Adrenal gland (tissue), 12 donors: ENCODE results near the gene IRF9. TPM values are rescaled to one million over a fixed set of nuclear protein-coding genes. Genes with fewer than 3 reads are reported as not detected.

Experiments
- DNase-seq, 7 donors: peaks; one replicate each; pipeline ENCODE4 v3.0.0-alpha.2; 2019 to 2020
- H3K27ac ChIP-seq, 5 donors: fragments of 200-600 bp; sonication (generic) in 4 of 5; 1 replicate in 3 of 5; 2 replicates in 2 of 5; pipeline versions ENCODE4 v1.5.1 to v1.8.0; 2016 to 2020; ENCODE audit warnings: mild to moderate bottlenecking in 1 of 5
- H3K27me3 ChIP-seq: fragments of 200-600 bp; 2 replicates; pipeline ENCODE4 v1.8.0; 2021
- H3K36me3 ChIP-seq, 2 donors: fragments of 200-600 bp; replicated peaks in 1 of 2; 1 replicate in 1 of 2; 2 replicates in 1 of 2; pipeline versions ENCODE4 v1.5.1 to v1.8.0; 2018 to 2022
- H3K4me1 ChIP-seq, 2 donors: fragments of 200-600 bp; replicated peaks in 1 of 2; 1 replicate in 1 of 2; 2 replicates in 1 of 2; pipeline versions ENCODE4 v1.5.1 to v1.8.0; 2018 to 2021
- H3K4me3 ChIP-seq, 4 donors: fragments of 200-600 bp; sonication (generic) in 3 of 4; one replicate each; pipeline ENCODE4 v1.5.1; 2016 to 2018
- H3K9me3 ChIP-seq, 3 donors: fragments of 200-600 bp; sonication (generic) in 1 of 3; replicated peaks in 1 of 3; 1 replicate in 2 of 3; 2 replicates in 1 of 3; pipeline versions ENCODE4 v1.5.1 to v1.8.0; 2016 to 2021
- CTCF ChIP-seq, 6 experiments: fragments of 450-650 bp in 4 of 6; fragments of 200-600 bp in 2 of 6; sonication (generic) in 1 of 6; IDR thresholded peaks; 1 replicate in 5 of 6; 2 replicates in 1 of 6; pipeline versions ENCODE4 v1.5.1 to v1.8.0; 2016 to 2021; ENCODE audit warnings: antibody characterized with exemption in 6 of 6, mild to moderate bottlenecking in 2 of 6, moderate library complexity in 1 of 6
- POLR2A ChIP-seq, 2 donors: fragments of 450-650 bp; IDR thresholded peaks; one replicate each; pipeline ENCODE4 v1.6.1; 2017; ENCODE audit warnings: antibody characterized with exemption in 2 of 2, mild to moderate bottlenecking in 2 of 2, moderate library complexity in 1 of 2
- WGBS, 4 donors: extraction: QIAGEN DNeasy Blood & Tissue Kit in 2 of 4; methylation state at CpG; one replicate each; pipeline versions ENCODE4 v1.1.5 to v1.1.7; 2013 to 2017; 5-methylcytosine and 5-hydroxymethylcytosine counted together
- intact Hi-C, 2 donors: fragments of 100-400 bp; cut with DNase I; formaldehyde crosslinking; loops; one replicate each; pipeline versions ENCODE4 v1.14.1 to v1.15.0; 2022 to 2023
- polyA plus RNA-seq, 3 donors: library from polyadenylated mRNA; stranded (reverse); fragments of 200-250 nt in 2 of 3; fragments of 350-450 nt in 1 of 3; fragmentation: Illumina TruSeq in 1 of 3; extraction: RNeasy Lipid Tissue Mini Kit (QIAGEN cat#74804) in 1 of 3; gene quantifications; one replicate each; pipeline ENCODE4 v1.2.3, GENCODE V29; 2013 to 2014
- total RNA-seq, 9 donors: library from RNA; depleted of rRNA in 4 of 9; stranded (reverse); fragments of >200 nt in 4 of 9; fragments of 120-200 nt in 1 of 9; fragmentation: NEBNext Ultra II Directional in 1 of 9; extraction: Animal tissue kit (Norgen Biotek cat#: 25700) in 1 of 9; gene quantifications; one replicate each; pipeline versions ENCODE4 v1.1.0 to v1.2.4, GENCODE V29; 2013 to 2023
- donor health status: healthy with polysubstance abuse.
- donor health status: Bipolar disorder and iron deficiency.
- donor health status: DM: yes; HTN: yes; CAD: no.
- donor health status: DM: no; HTN: no; CAD: no.
- donor health status: DM: no; HTN: no; CAD: no.
- donor health status: DM: yes; HTN: yes; CAD: no.

Gene IRF9
- total and polyA plus RNA-seq, 12 donors = 32.4 to 151 (median 103) TPM

DNA sequence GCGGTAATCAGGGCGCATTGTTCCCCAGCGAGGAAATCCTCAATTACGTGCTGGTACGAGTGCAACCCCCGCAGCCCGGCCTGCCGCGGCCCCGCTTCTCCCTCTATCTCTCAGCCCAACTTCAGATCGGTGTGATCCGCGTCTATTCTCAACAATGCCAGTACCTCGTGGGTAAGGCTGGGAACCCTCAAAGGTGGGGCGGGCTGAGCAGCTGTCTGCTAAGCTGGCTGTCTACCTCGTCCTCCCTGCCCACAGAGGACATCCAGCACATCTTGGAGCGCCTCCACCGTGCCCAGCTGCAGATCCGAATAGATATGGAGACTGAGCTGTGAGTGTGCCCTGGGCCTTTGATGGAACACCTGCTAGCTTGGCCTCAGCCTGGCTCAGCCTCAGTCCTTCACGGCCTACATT is 11.8 kb downstream of the IRF9 start:
- WGBS, 4 donors = 62 to 84% (median 83%) methylated on average over 5 to 20 of the region's 20 CpGs
- H3K4me1 ChIP-seq = peaks cover 0 to 6% of the 10 kb centered on the region in 2 donors
- no peaks in the 10 kb centered on the region for H3K9me3 ChIP-seq
- H3K4me3 ChIP-seq = no peak overlapping the region
- intact Hi-C loops = no loop called here
- H3K36me3 ChIP-seq = peaks cover 0 to 17% of the 10 kb centered on the region in 2 donors
- no peak for DNase-seq
- H3K27me3 ChIP-seq = no peaks in the 10 kb centered on the region
- H3K27ac ChIP-seq = no peak overlapping the region
- TF ChIP-seq CTCF (IDR thresholded peaks at IDR 0.05) (no peak), POLR2A (IDR thresholded peaks at IDR 0.05) (no peak)

DNA sequence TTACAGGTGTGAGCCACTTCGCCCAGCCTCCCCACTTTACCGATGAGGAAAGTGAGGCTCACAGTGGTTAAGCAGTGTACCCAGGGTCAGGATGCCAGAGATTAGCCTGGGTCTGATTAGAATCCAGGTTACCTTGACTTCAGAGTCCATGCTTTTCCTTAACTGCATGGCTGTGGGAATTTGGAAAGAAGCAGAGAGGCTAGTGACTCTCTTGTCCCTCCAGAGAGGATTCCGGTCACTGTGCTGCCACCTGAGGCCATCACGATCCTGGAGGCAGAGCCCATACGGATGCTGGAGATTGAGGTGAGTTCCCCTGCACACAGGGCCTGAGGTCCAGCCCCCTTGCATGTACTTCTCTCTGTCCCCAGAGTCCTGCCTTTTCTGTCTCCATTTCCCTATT is 15.5 kb downstream of the IRF9 start:
- H3K27ac ChIP-seq = no peak overlapping the region
- 90 to 97% (median 94%) methylated on average over 5 of the region's 5 CpGs for WGBS, 4 donors
- TF ChIP-seq POLR2A (IDR thresholded peaks at IDR 0.05) = no peak
- TF ChIP-seq CTCF (IDR thresholded peaks at IDR 0.05) = no peak
- no peak for DNase-seq
- H3K4me3 ChIP-seq = no peak overlapping the region
- no peaks in the 10 kb centered on the region for H3K9me3 ChIP-seq
- peaks cover 13 to 23% of the 10 kb centered on the region in 2 donors for H3K4me1 ChIP-seq
- peaks cover 0 to 50% of the 10 kb centered on the region in 2 donors for H3K36me3 ChIP-seq
- intact Hi-C loops = no loop called here
- H3K27me3 ChIP-seq = no peaks in the 10 kb centered on the region

- WGBS, 4 donors = 89 to 93% (median 91%) methylated on average over 11 to 12 of the region's 12 CpGs
- Histone ChIP-seq H3K36me3 (peaks cover 0 to 57% of the 10 kb centered on the region in 2 donors), H3K27me3 (no peaks in the 10 kb centered on the region), H3K4me1 (peaks cover 13 to 23% of the 10 kb centered on the region in 2 donors), H3K4me3 (no peak overlapping the region), H3K9me3 (no peaks in the 10 kb centered on the region), H3K27ac (no peak overlapping the region)
- TF ChIP-seq POLR2A (IDR thresholded peaks at IDR 0.05) = no peak
- no peak for TF ChIP-seq CTCF (IDR thresholded peaks at IDR 0.05)
- DNase-seq = no peak
- intact Hi-C loops = no loop called here
Observed at GRCh38 chr14:24177041-24177825, 16.2 kb downstream of the IRF9 start.

DNA sequence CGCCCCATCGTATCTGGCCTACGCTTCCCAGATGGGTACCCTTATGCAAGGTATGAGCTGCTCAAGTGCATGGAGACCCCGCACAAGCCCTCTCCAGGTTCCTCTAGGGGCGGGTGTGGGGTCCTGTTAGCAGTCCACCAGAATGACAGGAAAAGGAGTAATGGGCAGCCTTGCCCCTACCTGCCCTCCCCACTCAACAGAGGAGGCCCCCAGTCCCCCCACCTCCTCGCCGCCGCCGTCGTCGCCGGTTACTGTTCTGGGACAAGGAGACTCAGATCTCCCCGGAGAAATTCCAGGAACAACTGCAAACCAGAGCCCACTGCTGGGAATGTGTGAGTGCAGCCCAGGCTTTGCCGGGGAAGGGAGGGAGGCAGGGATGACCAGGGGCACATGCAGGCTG is 16.8 kb downstream of the IRF9 start:
- Histone ChIP-seq H3K27me3 (no peaks in the 10 kb centered on the region), H3K27ac (no peak overlapping the region), H3K36me3 (peaks cover 0 to 63% of the 10 kb centered on the region in 2 donors), H3K4me1 (peaks cover 13 to 23% of the 10 kb centered on the region in 2 donors), H3K4me3 (no peak overlapping the region), H3K9me3 (no peaks in the 10 kb centered on the region)
- DNase-seq = no peak
- intact Hi-C loops = no loop called here
- TF ChIP-seq POLR2A (IDR thresholded peaks at IDR 0.05) (no peak), CTCF (IDR thresholded peaks at IDR 0.05) (no peak)
- WGBS, 4 donors = 88 to 98% (median 93%) methylated on average over 6 to 14 of the region's 14 CpGs
